ENCODE measurements around the gene CLTCL1. TPM values are rescaled to one million over a fixed set of nuclear protein-coding genes. Genes with fewer than 3 reads are reported as not detected.

CLTCL1 gene
- total RNA-seq, 1 experiment from 2014 or later, result 7.1 TPM

- TF ChIP-seq ZBTB33 (IDR thresholded peaks at IDR 0.05; ENCODE audit: extremely low read depth, insufficient replicate concordance, low read length) (no peak), SRF (IDR thresholded peaks at IDR 0.05; ENCODE audit: low read depth) (no peak), RAD21 (IDR thresholded peaks at IDR 0.05; ENCODE audit: low read depth) (no peak), EGR1 (IDR thresholded peaks at IDR 0.05; ENCODE audit: low read depth) (no peak), JUND (IDR thresholded peaks at IDR 0.05) (no peak), POLR2A (IDR thresholded peaks at IDR 0.05; ENCODE audit: borderline replicate concordance, extremely low read depth, insufficient read depth, insufficient read length) (no peak), CTCF (IDR thresholded peaks at IDR 0.05 in 2 of 3, conservative IDR thresholded peaks at IDR 0.05 in 1 of 3; ENCODE audit: borderline replicate concordance in 1 of 3, insufficient read depth in 1 of 3, low read depth in 2 of 3, low read length in 2 of 3) (no peak)
These were observed 16.0 kb downstream of the CLTCL1 start (continued) for GRCh38 chr22:19275513-19275912.

GRCh38 chr22:19275104-19275503, 16.4 kb downstream of the CLTCL1 start:
- ATAC-seq, result no peak
- CTCF ChIA-PET, result no interaction called here

More at GRCh38 chr22:19275104-19275503, 16.4 kb downstream of the CLTCL1 start:
- ChIA-PET POLR2A (no interaction called here), RAD21 (ENCODE audit: low non-redundant PET in 1 of 2, low total read pairs in 2 of 2, uncharacterized antibody in 2 of 2, unreplicated experiment in 2 of 2) (no interaction called here)
- H3K9ac ChIP-seq (ENCODE audit: low read length), result no peak overlapping the region
- H3K36me3 ChIP-seq (ENCODE audit: control insufficient read depth in 1 of 2, insufficient read depth in 2 of 2, low read length in 2 of 2), result no peaks in the 10 kb centered on the region
- no peak overlapping the region for H3K4me3 ChIP-seq (replicated peaks in 1 of 2; ENCODE audit: low read depth in 1 of 2, low read length in 2 of 2)
- no peak for TF ChIP-seq CEBPB (IDR thresholded peaks at IDR 0.05; ENCODE audit: low read depth)
- H3K27me3 ChIP-seq (ENCODE audit: insufficient read depth, low read length), result no peaks in the 10 kb centered on the region
- intact Hi-C loops (cut with micrococcal nuclease), result no loop called here
- no peaks in the 10 kb centered on the region for H3K4me1 ChIP-seq (ENCODE audit: control insufficient read depth in 1 of 2, insufficient read depth in 2 of 2, low read length in 2 of 2)
- no peaks in the 10 kb centered on the region for H4K20me1 ChIP-seq (ENCODE audit: insufficient read depth)
- H3K4me2 ChIP-seq (ENCODE audit: low read length), result no peak overlapping the region
- H3K79me2 ChIP-seq (ENCODE audit: insufficient read depth, low read length), result no peaks in the 10 kb centered on the region
- no peak overlapping the region for H2AFZ ChIP-seq (ENCODE audit: low read depth, low read length, poor library complexity, severe bottlenecking)
- no peak overlapping the region for H3K27ac ChIP-seq (ENCODE audit: low read depth, low read length)
- no peaks in the 10 kb centered on the region for H3K9me3 ChIP-seq (ENCODE audit: control insufficient read depth in 1 of 2, insufficient read depth in 1 of 2, low read depth in 1 of 2, low read length in 2 of 2)
- BruUV-seq (replicated peaks), result no TSS peak
- no peak for DNase-seq (ENCODE audit: low read depth, low spot score)
- no peaks in the 10 kb centered on the region for H3K9me2 ChIP-seq (ENCODE audit: insufficient read depth)
